Superior temporal gyrus (tissue), 1 donor: ENCODE data around the gene C3orf80.
"Not testable (repeated sequence)": the region's sequence is repeated elsewhere in the genome, so short reads cannot be mapped to it uniquely, and the experiment has no call there.

Experiments used
- DNase-seq: peaks from one replicate; pipeline ENCODE4 v3.0.0-alpha.2; 2016; ENCODE audit errors: extremely low spot score

The C3orf80 gene

GRCh38 chr3:160213191-160213590, 12.0 kb upstream of the C3orf80 start:
- no peak for DNase-seq

- DNase-seq: no peak
These were observed 7.5 kb upstream of the C3orf80 start for GRCh38 chr3:160217675-160218074.

- DNase-seq: no peak
These were observed 7.1 kb upstream of the C3orf80 start for GRCh38 chr3:160218136-160218535.

- no peak for DNase-seq
These were observed 5.2 kb upstream of the C3orf80 start for GRCh38 chr3:160220038-160220437.

- DNase-seq: no peak
These were observed 4.2 kb upstream of the C3orf80 start for GRCh38 chr3:160221019-160221418.

GRCh38 chr3:160224256-160224655, 966 bp upstream of the C3orf80 start:
- DNase-seq: peak; percentile 51

- no peak for DNase-seq
These were observed 429 bp upstream of the C3orf80 start for GRCh38 chr3:160224811-160225175.

DNA sequence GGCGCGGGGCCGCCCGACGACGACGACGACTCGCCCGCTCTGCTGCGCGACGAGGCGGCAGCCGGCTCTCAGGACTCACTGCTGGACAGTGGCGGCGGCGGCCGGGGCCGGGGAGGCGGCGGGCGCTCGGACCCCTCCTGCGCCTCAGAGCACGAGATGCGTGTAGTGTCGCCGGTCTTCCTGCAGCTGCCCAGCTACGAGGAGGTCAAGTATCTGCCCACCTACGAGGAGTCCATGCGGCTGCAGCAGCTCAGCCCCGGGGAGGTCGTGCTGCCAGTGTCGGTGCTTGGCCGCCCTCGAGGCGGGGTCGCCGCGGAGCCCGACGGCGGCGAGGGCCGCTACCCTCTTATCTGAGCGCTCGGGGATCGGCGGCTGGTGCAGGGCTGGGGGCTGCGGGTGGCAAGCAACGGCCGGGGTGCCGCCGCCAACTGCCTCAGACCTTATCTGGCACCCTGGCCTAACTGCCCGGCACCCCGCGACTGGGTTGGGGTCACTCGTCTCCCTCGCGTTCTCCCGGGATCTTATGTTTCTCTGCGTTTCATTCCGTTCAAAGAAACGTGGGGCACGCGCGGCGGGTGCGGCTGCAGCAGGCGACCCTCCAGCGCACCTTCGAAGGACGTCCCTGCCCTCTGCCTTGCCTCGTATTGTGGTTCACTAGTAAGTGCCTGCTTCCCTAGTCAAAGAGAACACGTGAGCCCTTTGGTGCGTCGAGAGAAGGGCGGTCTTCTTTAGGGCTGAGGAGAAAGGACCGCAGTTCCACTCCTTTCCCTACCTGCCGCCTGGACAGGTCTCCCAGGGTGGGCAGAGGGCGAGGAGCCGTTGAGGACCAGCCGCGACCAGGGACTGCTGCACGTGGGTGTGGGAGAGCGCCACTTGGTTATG, 1.0 kb downstream of the C3orf80 start:
- DNase-seq: no peak

GRCh38 chr3:160227419-160227818, 2.2 kb downstream of the C3orf80 start:
- no peak for DNase-seq

DNA sequence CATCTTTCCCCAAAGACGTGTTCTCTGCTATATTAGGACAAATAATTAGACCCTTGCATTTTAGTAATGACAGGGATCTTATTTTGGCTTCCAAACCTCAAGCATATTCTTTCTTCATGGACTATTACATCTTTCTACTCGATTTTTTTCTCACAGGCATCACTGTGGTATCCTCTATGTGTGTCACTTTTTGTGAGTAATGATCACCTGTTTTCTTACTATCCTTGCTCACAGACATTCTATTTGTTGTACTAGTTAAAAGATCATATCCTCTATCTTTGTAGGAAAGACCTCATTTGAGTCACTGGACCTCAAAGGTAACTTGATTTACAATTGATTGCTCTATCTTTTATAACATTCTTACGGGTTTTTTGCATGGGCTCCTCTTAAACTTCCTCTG, 6.8 kb downstream of the C3orf80 start:
- DNase-seq: no peak

- DNase-seq: not testable (repeated sequence)
These were observed 15.5 kb downstream of the C3orf80 start for GRCh38 chr3:160240719-160241118.

DNA sequence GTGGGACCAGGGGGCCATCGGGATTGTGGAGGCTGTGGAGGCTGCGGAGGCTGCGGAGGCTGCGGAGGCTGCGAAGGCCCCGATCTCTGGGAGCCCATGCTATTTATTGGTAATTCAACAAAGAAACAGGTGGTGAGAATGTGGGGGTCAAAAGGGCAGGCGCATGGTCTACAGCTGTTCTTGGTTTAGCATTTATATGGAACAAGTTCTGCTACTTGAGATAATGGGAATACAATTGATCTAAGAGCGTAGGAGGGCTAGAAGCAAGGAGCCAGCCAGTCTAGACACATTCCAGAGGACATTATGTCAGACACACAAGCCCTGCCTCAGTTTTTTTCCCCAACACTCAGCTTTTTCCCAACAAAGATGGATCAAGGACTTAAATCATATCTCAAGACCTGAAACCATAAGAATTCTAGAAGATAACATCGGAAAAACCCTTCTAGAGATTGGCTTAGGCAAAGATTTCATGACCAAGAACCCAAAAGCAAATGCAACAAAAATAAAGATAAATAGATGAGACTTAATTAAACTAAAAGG, 20.1 kb downstream of the C3orf80 start:
- no peak for DNase-seq

DNA sequence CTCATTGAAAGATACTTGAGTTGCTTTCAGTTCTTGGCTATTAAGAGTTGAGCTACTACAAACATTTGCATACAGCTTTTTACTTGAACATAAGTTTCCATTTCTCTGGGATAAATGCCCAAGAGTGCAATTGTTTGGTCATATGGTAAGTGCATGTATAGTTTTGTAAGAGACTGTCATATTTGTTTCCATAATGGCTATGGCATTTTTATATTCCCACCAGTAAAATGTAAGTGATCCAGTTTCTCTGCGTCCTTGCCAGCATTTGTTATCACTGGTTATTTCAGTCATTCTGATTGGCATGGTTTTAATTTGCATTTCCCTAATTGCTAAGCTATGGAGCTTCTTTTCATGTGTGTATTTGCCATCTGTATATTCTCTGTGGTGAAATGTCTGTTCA, 22.5 kb downstream of the C3orf80 start:
- no peak for DNase-seq

DNA sequence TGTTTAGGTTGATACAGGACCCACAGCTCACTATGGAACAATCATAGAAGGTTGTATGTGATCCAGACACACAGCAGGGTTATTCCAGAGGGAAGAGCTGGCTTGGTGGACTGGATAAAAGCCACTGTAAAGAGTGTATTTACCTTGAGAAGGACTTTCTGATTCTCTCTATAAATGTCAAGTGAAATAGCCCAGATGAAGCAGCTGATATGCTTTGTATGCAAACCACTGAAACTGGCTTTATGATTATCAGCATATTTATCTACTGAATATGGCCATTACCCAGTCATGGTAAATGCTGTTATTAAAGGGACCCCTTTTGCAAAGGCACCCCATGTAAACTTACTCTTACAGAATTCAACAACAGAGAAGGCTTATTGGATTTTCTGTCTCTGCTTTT, 28.1 kb downstream of the C3orf80 start:
- DNase-seq: no peak

DNA sequence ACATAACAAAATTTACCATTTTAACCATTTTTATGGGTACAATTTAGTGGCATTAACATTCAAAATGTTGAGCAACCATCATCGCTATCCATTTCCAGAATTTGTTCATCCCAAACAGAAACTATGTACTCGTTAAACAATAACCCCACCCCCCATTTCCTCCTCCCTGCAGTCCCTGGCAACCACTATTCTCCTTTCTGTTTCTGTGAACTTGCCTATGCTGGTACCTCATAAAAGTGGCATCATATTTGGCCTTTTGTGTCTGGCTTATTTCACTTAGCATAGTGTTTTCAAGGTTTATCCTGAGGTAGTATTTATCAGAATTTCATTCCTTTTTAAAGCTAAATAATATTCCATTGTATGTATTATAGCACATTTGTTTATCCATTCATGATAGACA, 32.4 kb downstream of the C3orf80 start:
- DNase-seq: no peak

GRCh38 chr3:160259589-160259988, 34.4 kb downstream of the C3orf80 start:
- DNase-seq: no peak

DNA sequence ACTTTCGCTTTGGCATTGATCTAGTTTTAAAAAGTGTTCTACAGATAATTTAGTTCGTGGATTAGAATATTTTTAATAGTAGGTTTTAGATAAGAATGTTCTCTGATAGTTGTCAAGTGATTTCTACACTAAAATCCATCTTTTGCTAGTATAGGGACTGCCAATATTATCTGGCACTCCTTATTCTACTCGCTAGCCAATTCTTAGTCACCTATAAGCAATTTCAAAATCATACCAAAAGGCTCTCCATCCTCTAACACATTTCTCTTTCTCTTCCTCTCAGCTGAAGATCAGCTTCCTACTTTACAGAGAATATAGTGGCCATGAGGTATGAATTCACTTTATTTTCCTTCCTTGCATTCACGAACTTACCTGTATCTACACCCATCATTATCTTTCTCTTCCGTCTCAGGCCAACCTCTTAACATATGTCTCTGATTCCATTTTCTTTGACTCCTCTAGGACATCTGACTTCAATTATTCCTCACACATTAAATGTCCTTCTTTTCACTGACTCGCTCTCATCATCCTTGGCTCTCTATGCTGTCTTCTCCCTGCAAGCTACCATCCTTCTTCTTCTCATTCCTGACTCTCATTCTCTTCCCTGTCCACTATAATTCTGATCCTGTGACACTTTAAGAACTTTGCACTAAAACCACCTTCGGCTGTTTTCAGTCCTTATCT, 35.5 kb downstream of the C3orf80 start:
- no peak for DNase-seq

DNA sequence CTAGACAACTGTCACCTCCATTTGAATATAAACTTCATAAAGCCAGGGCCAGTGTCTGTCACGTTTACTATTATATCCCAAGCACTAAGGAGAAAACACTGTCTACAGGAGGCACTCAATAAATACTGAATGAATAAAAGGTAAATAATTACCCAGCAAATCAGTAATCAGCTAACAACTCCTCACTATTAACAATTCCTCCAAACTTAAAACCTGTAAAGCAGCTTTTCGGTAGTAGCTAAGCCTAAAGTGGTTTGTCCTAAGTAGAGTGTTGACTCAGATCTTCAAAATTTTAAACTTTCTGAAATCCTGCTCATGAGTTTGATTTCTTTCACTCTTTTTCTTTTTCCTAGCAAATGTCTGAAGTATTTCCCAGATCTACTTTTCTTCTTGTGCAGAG, 39.9 kb downstream of the C3orf80 start:
- DNase-seq: no peak
